C4-2B (cell line): Measurements from ENCODE around the gene TP53TG5.

Source experiments
- H3K27ac ChIP-seq: fragments of 450-650 bp; 2 replicates; pipeline ENCODE4 v1.5.1; 2017
- ZFX ChIP-seq: fragments of 450-650 bp; IDR thresholded peaks from 2 replicates; pipeline ENCODE4 v1.6.1; 2017
- TF ChIP-seq, protein P1 (sequence below): fragments of 450-650 bp; conservative IDR thresholded peaks from 2 replicates; pipeline ENCODE4 v1.5.1; 2017; ENCODE audit warnings: mild to moderate bottlenecking

TP53TG5 gene

DNA sequence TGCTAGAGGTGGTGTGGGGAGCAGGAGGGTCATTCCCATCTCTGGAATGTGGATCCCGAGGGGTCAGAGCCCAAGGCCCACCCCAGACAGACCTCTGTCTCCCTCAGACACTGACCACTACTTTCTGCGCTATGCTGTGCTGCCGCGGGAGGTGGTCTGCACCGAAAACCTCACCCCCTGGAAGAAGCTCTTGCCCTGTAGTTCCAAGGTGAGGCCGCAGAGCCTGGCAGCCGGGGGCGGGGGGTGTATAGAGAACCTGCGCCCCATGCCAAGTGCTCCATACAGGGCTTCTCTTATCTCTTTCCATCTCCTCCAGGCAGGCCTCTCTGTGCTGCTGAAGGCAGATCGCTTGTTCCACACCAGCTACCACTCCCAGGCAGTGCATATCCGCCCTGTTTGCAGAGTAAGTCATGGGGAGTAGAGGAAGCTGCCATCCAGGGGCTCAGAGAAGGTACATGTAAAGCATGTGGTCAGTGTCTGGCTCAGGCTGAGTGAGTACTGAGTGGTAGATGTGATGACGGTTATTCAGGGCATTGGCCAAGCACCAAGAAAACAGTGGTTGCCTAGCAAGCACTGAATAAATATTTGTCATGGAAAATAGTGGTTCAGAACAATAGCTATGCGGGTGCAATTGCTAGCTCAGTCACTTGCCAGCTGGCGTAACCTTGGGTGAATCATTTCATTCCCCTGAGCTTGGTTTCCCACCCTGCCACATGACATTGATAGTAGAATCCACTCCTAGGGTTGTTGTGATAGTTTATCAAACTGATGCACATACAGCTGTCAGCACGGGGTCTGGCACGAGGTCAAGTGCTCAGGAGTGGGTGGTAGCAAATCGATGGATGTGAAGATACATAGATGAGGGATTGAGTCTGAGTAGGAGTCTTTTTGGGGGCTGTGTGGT lies 41.3 kb upstream of the TP53TG5 start:
- H3K27ac ChIP-seq: peak overlapping the region; percentile 74
- TF ChIP-seq ZFX: no peak
- TF ChIP-seq, protein P1, sequence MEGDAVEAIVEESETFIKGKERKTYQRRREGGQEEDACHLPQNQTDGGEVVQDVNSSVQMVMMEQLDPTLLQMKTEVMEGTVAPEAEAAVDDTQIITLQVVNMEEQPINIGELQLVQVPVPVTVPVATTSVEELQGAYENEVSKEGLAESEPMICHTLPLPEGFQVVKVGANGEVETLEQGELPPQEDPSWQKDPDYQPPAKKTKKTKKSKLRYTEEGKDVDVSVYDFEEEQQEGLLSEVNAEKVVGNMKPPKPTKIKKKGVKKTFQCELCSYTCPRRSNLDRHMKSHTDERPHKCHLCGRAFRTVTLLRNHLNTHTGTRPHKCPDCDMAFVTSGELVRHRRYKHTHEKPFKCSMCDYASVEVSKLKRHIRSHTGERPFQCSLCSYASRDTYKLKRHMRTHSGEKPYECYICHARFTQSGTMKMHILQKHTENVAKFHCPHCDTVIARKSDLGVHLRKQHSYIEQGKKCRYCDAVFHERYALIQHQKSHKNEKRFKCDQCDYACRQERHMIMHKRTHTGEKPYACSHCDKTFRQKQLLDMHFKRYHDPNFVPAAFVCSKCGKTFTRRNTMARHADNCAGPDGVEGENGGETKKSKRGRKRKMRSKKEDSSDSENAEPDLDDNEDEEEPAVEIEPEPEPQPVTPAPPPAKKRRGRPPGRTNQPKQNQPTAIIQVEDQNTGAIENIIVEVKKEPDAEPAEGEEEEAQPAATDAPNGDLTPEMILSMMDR: no peak

DNA sequence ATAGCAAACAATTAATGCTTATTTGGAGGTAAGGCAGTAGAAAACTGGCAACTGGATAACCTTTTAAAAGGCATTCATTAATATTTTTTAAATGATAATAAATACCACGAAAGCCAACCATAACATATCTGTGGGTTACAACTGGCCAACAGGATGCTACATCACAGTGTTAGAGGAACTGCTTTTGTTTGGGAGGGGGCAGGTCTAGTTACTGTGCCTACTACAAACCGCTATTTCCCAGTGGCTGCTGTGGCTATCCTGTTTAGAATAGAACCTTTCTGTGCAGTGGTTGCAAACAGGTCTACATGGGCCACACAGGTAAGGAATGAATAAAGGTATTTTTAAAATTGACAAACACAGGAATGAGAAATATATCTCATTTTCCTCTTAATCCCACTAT lies 38.8 kb upstream of the TP53TG5 start:
- H3K27ac ChIP-seq: peak overlapping the region; percentile 73; the same call in 1 of the 2 replicates
- no peak for TF ChIP-seq ZFX
- TF ChIP-seq, protein P1: no peak

DNA sequence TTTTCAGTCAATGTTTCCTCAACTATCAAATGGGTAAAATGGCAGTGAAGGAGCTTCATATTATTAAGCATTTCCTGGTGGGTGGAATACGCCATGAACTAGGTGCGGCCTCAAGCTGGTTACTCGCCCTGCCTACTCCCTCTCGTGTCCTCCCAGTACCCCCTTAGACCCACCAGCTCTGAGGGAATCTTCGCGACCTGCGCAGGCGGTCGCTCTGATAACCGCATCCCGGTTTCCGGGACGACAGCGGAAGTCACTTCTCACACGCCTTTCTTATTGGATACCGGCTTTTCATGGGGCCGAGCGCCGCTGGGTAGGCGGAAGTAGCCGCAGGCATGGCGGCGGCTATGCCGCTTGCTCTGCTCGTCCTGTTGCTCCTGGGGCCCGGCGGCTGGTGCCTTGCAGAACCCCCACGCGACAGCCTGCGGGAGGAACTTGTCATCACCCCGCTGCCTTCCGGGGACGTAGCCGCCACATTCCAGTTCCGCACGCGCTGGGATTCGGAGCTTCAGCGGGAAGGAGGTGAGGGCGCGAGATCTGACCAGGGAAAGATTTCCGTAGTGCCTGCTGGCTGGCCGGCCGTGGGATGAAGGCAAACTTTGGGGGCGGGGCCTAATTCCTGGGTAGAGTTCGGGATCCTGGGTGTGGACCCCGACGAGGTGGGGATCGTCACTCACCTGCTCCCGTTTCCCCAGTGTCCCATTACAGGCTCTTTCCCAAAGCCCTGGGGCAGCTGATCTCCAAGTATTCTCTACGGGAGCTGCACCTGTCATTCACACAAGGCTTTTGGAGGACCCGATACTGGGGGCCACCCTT lies 37.9 kb upstream of the TP53TG5 start, which contains the start of gene PIGT:
PIGT (plus strand) TSS at position 320 of the 816 bp plus-strand sequence; CDS start at position 336, 16 bp downstream.
- peak within 1 kb of the TSS; percentile 73 for H3K27ac ChIP-seq
- TF ChIP-seq, protein P1: no peak
- TF ChIP-seq ZFX: no peak

DNA sequence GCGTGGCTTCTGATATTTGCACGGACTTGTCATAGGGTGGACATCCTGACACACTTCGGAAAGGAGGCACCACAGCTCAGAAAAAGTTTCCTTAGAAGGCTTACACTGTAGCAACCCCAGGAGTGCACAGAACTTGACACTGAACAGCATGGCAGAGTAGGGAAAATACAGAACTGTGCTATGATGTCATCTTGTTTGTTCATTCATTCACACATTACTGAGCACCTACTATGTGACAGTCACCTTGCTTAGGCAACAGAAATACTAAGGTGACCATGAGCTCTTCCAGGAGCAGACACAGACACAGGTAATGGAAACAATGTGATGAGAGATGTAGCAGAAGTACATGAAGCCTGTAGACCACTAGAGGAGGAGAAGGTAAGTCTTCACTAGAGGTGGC lies 35.4 kb upstream of the TP53TG5 start:
- TF ChIP-seq ZFX: no peak

DNA sequence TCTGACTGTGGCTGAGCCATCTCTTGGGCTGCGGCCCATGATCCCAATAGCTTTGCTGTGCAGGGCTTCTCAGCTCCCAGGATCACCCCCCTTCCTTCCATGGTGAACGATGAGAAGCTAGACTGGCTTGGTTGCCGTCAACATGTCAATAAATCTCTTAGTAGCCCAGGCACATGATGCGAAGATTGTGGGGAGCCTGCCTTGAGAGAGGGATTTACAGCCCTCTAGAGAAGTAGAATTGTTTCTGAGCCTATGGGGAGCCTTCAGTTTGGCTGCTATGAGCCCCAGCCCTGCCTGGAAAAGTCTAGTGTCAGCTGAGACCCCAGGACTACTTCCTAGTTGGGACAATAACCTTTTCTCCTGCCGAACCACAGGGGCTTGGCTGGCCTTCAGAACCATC lies 34.5 kb upstream of the TP53TG5 start:
- H3K27ac ChIP-seq: no peak overlapping the region

More for the DNA sequence above, 35.4 kb upstream of the TP53TG5 start:
- H3K27ac ChIP-seq: no peak overlapping the region

DNA sequence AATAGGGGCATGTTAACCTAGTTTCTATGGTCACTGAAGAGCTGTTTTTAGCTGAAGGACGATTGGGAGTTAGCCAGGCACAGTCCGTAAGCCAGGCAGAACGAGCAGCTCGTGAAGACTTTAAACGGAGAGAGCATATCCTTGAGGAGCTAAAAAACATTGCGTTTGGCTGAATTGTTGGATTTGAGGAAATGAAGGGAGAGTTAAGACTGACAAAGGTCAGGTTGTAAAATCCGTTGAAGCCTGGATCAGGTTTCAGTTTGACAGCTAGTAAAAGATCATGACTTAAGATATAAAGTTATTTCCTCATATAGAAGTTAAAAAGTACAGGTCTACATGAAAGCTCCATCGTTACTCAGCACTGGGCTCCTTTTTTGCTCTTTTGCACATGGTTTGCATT lies 32.8 kb upstream of the TP53TG5 start:
- TF ChIP-seq, protein P1: no peak
- no peak for TF ChIP-seq ZFX
- peak overlapping the region; percentile 66 for H3K27ac ChIP-seq

More for the DNA sequence above, 34.5 kb upstream of the TP53TG5 start:
- no peak for TF ChIP-seq ZFX
- TF ChIP-seq, protein P1: no peak

DNA sequence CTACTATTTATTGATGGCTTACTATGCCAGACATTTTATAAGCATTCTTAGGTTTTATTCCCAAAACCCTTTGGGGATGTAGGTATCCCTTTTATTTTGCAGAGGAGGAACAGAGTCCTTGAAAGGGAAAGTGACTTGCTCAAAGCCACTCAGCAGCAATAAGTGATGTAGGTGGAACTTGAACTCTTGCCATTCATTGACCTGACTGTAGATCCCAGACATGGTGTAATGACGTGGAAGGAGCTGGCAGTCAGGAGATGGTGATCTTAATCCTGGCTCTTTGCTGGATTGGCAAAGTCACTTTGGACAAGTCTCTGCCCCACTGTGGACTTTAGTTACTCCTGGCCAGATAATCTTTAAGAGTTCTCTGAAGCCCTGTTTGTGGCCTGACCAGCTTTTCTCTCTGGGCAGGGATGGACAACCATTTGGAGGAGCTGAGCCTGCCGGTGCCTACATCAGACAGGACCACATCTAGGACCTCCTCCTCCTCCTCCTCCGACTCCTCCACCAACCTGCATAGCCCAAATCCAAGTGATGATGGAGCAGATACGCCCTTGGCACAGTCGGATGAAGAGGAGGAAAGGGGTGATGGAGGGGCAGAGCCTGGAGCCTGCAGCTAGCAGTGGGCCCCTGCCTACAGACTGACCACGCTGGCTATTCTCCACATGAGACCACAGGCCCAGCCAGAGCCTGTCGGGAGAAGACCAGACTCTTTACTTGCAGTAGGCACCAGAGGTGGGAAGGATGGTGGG lies 31.6 kb upstream of the TP53TG5 start:
- H3K27ac ChIP-seq: peak overlapping the region; percentile 17; the same call in 1 of the 2 replicates
- TF ChIP-seq ZFX: no peak
- TF ChIP-seq, protein P1: no peak
